Loucy (cell line): ENCODE data around the gene KSR1.

Source experiments
- H2AFZ ChIP-seq: fragments of 200-600 bp; sonication (generic); 2 replicates; pipeline ENCODE4 v1.6.0; 2016; ENCODE audit warnings: antibody characterized with exemption, mild to moderate bottlenecking, low read length, moderate library complexity
- H3F3A ChIP-seq: fragments of 200-600 bp; 2 replicates; pipeline ENCODE4 v1.6.0; 2016; ENCODE audit warnings: antibody characterized with exemption, low read depth, mild to moderate bottlenecking
- H3K27me3 ChIP-seq: fragments of 200-600 bp; sonication (generic); 2 replicates; pipeline ENCODE4 v1.6.1; 2014; ENCODE audit warnings: low read length, mild to moderate bottlenecking; ENCODE audit not compliant: insufficient read depth, poor library complexity, severe bottlenecking
- H3K36me3 ChIP-seq: fragments of 200-600 bp; sonication (generic); 2 replicates; pipeline ENCODE4 v1.6.1; 2016; ENCODE audit warnings: low read length; ENCODE audit not compliant: insufficient read depth
- H3K4me1 ChIP-seq: fragments of 200-600 bp; sonication (generic); 2 replicates; pipeline ENCODE4 v1.5.1; 2014; ENCODE audit warnings: low read length, mild to moderate bottlenecking; ENCODE audit not compliant: insufficient read depth, poor library complexity, severe bottlenecking
- H3K4me2 ChIP-seq: fragments of 200-600 bp; sonication (generic); 2 replicates; pipeline ENCODE4 v1.6.0; 2014; ENCODE audit warnings: antibody characterized with exemption, low read length, low read depth, mild to moderate bottlenecking; ENCODE audit not compliant: poor library complexity, severe bottlenecking
- H3K4me3 ChIP-seq: fragments of 200-600 bp; sonication (generic); 2 replicates; pipeline ENCODE4 v1.5.1; 2014; ENCODE audit warnings: low read length, mild to moderate bottlenecking, mixed read lengths; ENCODE audit not compliant: poor library complexity, severe bottlenecking
- H3K79me2 ChIP-seq: fragments of 200-600 bp; sonication (generic); 2 replicates; pipeline ENCODE4 v1.6.1; 2014; ENCODE audit warnings: low read length; ENCODE audit not compliant: insufficient read depth
- H3K9ac ChIP-seq: fragments of 200-600 bp; sonication (generic); 2 replicates; pipeline ENCODE4 v1.6.0; 2014; ENCODE audit warnings: mild to moderate bottlenecking, low read depth, low read length, moderate library complexity; ENCODE audit not compliant: poor library complexity, severe bottlenecking
- H3K9me2 ChIP-seq: fragments of 200-600 bp; sonication (generic); replicated peaks from 2 replicates; pipeline ENCODE4 v1.6.1; 2016; ENCODE audit warnings: low read depth, low read length, mixed read lengths
- H3K9me3 ChIP-seq: fragments of 200-600 bp; sonication (generic); 2 replicates; pipeline ENCODE4 v1.6.1; 2014; ENCODE audit warnings: mild to moderate bottlenecking, antibody characterized with exemption, low read length, low read depth; ENCODE audit not compliant: insufficient read depth
- H4K20me1 ChIP-seq: fragments of 200-600 bp; sonication (generic); 2 replicates; pipeline ENCODE4 v1.6.0; 2014; ENCODE audit warnings: antibody characterized with exemption, low read length, mild to moderate bottlenecking; ENCODE audit not compliant: insufficient read depth, poor library complexity, severe bottlenecking
- EZH2phosphoT487 ChIP-seq: fragments of 200-600 bp; IDR thresholded peaks from 2 replicates; pipeline ENCODE4 v1.6.1; 2018; ENCODE audit warnings: antibody characterized with exemption, mild to moderate bottlenecking, moderate library complexity, borderline replicate concordance
- TF ChIP-seq, protein P1 (sequence below): fragments of 200-600 bp; sonication (generic); conservative IDR thresholded peaks from 2 replicates; pipeline ENCODE4 v1.5.1; 2014; ENCODE audit warnings: mild to moderate bottlenecking, antibody characterized with exemption, low read length

KSR1 gene

DNA sequence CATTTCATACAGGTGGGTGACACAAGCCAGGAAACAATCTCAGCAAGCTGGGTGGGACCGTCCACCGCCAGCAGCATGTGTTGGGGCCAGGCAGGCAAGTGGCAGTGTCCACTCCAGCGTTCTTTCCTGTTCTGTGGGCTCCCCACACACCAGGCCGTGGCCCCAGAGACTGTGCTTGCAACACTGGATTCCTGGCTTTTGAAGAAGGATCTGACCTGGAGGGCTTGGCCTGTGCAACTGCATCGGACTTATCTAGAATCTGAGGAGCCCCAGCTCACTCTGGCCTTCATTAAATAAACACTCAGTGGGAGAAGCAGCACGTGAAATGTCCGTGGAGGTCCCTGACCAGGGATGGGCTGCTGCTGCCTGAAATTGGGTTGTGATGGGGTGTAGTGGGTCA lies 3.2 kb downstream of the KSR1 start:
- no peaks in the 10 kb centered on the region for H3K27me3 ChIP-seq
- peak overlapping the region; percentile 82 for H3K4me3 ChIP-seq
- H3K36me3 ChIP-seq: no peaks in the 10 kb centered on the region
- H3K9me2 ChIP-seq: no peaks in the 10 kb centered on the region
- H3F3A ChIP-seq: 0 out of 2 replicates have a peak, but pooled peaks cover 8% of the 10 kb centered on the region
- no peaks in the 10 kb centered on the region for H3K9me3 ChIP-seq
- H3K4me1 ChIP-seq: peaks cover 74% of the 10 kb centered on the region
- peaks cover 76% of the 10 kb centered on the region for H3K79me2 ChIP-seq
- H4K20me1 ChIP-seq: peaks cover 20% of the 10 kb centered on the region
- peak overlapping the region; percentile 42 for H3K9ac ChIP-seq
- peak overlapping the region; percentile 97 for H3K4me2 ChIP-seq
- no peak for TF ChIP-seq EZH2phosphoT487
- TF ChIP-seq, protein P1, sequence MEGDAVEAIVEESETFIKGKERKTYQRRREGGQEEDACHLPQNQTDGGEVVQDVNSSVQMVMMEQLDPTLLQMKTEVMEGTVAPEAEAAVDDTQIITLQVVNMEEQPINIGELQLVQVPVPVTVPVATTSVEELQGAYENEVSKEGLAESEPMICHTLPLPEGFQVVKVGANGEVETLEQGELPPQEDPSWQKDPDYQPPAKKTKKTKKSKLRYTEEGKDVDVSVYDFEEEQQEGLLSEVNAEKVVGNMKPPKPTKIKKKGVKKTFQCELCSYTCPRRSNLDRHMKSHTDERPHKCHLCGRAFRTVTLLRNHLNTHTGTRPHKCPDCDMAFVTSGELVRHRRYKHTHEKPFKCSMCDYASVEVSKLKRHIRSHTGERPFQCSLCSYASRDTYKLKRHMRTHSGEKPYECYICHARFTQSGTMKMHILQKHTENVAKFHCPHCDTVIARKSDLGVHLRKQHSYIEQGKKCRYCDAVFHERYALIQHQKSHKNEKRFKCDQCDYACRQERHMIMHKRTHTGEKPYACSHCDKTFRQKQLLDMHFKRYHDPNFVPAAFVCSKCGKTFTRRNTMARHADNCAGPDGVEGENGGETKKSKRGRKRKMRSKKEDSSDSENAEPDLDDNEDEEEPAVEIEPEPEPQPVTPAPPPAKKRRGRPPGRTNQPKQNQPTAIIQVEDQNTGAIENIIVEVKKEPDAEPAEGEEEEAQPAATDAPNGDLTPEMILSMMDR: no peak
- no peak overlapping the region for H2AFZ ChIP-seq

DNA sequence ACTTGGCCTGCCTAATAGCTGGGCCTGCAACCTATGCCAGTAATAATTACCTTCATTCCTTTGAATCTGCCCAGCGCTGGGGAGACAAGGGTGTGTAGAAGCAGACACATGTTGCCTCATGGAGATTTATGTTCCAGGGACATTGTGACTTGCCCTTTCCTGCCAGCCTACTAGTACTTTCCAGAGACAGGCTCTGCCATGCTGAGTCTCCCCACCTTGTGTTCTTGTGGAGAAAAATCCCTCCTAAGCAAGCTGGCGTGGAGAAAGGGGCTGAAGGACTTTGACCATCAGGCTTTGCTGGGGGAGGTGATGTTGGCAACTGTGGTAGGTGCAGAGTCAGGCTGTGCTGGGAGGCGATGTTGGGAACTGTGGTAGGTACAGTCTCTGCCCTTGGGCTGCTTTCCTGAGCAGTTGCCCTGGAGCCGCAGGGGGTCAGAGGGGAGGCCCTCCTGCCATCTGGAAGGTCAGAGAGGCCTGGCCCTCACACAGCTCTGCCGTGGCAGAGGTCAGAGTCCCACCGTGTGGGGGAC lies 4.0 kb downstream of the KSR1 start:
- peaks cover 20% of the 10 kb centered on the region for H4K20me1 ChIP-seq
- no peaks in the 10 kb centered on the region for H3K36me3 ChIP-seq
- no peak for TF ChIP-seq EZH2phosphoT487
- TF ChIP-seq, protein P1: no peak
- peaks cover 77% of the 10 kb centered on the region for H3K79me2 ChIP-seq
- 0 out of 2 replicates have a peak, but pooled peaks cover 4% of the 10 kb centered on the region for H3F3A ChIP-seq
- H3K4me2 ChIP-seq: peak overlapping the region; percentile 97
- H3K4me1 ChIP-seq: peaks cover 76% of the 10 kb centered on the region
- no peaks in the 10 kb centered on the region for H3K9me2 ChIP-seq
- no peak overlapping the region for H2AFZ ChIP-seq
- peak overlapping the region; percentile 42 for H3K9ac ChIP-seq
- H3K9me3 ChIP-seq: no peaks in the 10 kb centered on the region
- H3K27me3 ChIP-seq: no peaks in the 10 kb centered on the region
- peak overlapping the region; percentile 82 for H3K4me3 ChIP-seq

DNA sequence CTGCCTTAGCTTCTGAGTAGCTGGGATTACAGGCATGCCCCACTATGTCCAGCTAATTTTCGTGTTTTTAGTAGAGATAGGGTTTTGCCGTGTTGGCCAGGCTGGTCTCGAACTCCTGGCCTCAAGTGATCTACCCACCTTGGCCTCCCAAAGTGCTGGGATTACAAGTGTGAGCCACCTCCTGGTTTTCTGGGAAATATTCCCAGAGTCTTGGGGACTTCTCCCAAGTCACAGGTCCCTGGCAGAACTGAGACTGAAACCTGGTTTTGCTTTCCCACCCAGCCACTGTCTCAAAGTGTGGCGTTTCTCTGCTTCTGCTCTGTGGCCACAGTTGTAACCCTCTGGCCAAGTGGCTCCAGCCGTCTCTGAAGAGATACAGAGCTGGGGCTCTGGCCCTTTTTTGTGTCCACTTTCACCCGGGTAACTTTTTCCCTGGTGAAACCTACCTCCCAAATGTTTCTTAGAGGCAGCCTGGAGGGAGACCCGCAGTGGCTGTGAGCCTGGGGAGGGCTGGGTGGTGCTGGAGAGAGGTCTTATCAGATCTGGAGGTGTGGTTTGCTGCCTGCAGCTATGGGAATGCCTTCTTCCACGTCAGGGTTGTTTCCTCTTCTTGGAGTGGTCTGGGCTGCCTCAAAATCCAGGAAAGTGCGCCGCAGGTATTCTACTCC lies 5.1 kb downstream of the KSR1 start:
- Histone ChIP-seq H3K79me2 (peaks cover 84% of the 10 kb centered on the region), H3F3A (peaks cover 1% of the 10 kb centered on the region; the same call in 1 of the 2 replicates), H3K4me2 (peak overlapping the region; percentile 97), H3K27me3 (no peaks in the 10 kb centered on the region), H3K9me2 (no peaks in the 10 kb centered on the region), H4K20me1 (peaks cover 20% of the 10 kb centered on the region), H3K4me3 (no peak overlapping the region), H3K36me3 (no peaks in the 10 kb centered on the region), H3K9me3 (no peaks in the 10 kb centered on the region), H3K4me1 (peaks cover 82% of the 10 kb centered on the region), H2AFZ (no peak overlapping the region), H3K9ac (peak overlapping the region; percentile 42)
- TF ChIP-seq EZH2phosphoT487: no peak
